GM19397 (cell line): ENCODE data around the gene SYNJ2.

Source experiments
- ATAC-seq: cut with Tn5 transposase; IDR thresholded peaks from one replicate; pipeline ENCODE4 v1.9.1; 2021; ENCODE audit warnings: mild to moderate bottlenecking, moderate library complexity; ENCODE audit not compliant: unreplicated experiment

The SYNJ2 gene

DNA sequence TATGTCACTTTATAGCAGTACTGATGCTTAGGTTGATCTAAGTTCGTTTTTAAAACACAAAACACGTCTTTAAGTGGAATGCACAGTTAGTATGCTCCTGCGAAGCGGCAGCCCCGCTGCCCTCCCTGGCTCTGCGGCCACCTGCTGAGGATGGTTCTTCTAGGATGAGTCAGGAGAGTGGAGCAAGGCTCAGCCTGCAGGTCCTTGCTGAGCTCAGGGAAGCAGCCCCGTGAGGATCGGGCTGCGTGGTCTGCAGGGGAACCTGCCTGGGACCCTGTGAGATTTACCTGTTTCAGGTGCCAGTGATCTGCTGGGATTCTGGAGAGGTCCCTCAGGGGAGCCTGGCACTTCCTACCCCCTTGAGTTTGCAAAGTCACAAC is 57.5 kb downstream of the SYNJ2 start:
- ATAC-seq, result no peak

GRCh38 chr6:158039571-158040050 is 57.9 kb downstream of the SYNJ2 start:
- no peak for ATAC-seq

DNA sequence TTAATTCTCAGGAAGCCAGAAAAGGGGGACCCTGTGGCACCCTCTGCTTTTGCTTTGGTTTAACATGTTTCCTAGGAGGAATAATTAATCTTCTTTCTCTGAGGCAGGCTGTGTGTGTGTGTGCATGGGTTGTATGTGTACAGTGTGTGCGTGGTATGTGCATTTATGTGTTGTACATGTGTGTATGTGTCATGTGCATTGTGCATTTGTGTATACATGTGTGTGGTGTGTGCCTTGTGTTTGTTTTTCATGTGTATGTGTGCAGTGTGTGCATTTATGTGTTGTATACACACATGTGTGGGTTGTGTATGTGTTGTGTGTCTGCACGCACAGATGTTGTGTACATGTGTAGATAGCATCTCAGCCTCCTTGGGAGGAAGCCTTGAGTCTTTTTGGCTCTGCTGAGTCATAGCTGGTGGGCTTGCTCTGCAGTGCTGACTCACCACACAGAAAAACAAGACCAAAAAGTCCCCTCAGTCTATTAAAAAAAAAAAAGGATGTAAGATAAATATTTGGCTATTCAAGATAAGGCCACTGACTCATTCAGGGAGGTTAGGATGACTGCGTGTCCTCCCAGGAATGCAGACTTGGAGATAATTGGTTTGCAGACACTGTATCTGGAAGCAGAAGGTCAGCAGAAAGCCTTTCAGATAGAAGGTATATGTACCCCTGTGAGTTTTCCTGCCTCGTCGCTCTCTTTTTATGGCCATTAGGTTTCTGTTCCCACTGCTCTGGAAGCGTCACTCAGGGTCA is 58.6 kb downstream of the SYNJ2 start:
- no peak for ATAC-seq

DNA sequence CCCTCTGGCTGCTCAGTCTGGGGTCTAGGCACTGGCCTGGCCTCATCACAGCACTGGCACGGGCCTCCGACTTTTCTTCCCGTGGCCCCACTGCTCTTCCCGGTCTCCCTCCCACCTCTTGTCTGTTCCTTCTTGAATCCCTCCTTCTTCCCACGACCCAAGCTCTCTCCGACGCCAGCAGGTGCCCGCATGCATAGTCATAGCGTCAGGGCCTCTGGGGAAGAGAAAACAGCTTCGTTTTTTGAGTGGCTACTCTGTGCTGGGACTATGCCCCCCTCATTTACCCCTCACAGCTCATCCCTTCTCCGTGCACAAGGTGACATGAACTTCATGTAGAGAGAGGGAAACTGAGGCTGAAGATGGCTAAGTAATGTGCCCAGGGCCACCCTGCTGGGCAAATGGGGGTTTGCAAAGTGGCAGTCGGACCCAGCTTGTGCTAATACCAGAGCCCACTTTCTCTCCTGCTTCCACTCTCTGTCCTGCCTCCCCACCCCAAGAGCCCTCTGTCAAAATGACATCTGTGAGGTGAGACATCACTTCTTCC is 59.2 kb downstream of the SYNJ2 start:
- no peak for ATAC-seq

DNA sequence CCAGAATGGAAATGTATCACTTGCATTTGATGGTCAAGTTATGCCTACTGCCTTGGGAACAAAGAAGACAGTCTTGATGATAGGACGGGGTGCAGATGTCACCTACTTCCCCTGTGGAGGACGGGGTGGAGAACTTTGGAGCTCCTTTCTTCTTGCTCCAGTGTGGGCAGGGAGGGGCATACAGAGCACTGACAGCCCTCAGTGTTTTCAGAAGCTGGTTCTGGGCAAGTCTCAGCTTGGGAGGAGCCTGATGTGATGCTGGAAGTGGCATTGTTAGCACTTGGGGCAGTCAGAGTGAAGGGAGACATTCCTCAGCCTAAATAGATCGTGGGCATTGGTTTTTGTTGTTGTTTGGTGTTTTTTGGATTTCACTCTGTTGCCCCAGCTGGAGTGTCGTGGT is 59.7 kb downstream of the SYNJ2 start:
- no peak for ATAC-seq

DNA sequence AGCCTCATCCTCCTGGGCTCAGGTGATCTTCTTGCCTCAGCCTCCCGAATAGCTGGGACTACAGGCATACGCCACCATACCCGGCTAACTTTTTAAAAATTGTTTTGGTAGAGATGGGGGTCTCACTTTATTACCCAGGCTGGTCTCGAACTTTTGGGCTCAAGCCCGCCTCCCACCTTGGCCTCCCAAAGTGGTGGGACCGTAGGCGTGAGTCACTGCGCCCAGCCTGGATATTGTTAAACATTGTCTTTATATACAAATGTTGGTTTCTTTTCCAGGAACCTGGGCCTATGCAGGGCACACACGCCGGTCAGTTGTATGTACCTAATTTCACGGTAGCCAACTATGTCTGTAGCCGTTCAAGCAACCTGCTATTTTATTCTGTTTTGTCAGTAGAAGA is 60.1 kb downstream of the SYNJ2 start:
- no peak for ATAC-seq

GRCh38 chr6:158042245-158042798 is 60.7 kb downstream of the SYNJ2 start:
- no peak for ATAC-seq

- ATAC-seq, result no peak
Observed at GRCh38 chr6:158043008-158043407, 61.3 kb downstream of the SYNJ2 start.

- ATAC-seq, result no peak
Observed at GRCh38 chr6:158043586-158044524, 62.2 kb downstream of the SYNJ2 start.

DNA sequence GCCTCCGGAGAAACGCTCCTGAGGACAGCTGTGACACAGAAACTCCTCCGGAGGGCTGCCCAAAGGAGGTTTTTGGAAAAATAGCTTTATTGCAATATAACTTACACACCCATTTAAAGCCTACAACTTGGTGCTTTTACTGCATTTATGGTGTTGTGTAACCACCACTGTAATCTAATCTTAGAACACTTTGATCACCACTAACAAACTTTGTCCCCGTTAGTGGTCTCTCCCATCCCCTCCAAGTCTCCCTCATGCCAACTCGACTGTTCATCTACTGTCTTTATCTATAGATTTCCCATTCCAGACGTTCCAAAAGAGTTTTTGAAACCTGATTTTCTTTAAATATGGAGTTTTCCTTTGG is 62.8 kb downstream of the SYNJ2 start:
- no peak for ATAC-seq

DNA sequence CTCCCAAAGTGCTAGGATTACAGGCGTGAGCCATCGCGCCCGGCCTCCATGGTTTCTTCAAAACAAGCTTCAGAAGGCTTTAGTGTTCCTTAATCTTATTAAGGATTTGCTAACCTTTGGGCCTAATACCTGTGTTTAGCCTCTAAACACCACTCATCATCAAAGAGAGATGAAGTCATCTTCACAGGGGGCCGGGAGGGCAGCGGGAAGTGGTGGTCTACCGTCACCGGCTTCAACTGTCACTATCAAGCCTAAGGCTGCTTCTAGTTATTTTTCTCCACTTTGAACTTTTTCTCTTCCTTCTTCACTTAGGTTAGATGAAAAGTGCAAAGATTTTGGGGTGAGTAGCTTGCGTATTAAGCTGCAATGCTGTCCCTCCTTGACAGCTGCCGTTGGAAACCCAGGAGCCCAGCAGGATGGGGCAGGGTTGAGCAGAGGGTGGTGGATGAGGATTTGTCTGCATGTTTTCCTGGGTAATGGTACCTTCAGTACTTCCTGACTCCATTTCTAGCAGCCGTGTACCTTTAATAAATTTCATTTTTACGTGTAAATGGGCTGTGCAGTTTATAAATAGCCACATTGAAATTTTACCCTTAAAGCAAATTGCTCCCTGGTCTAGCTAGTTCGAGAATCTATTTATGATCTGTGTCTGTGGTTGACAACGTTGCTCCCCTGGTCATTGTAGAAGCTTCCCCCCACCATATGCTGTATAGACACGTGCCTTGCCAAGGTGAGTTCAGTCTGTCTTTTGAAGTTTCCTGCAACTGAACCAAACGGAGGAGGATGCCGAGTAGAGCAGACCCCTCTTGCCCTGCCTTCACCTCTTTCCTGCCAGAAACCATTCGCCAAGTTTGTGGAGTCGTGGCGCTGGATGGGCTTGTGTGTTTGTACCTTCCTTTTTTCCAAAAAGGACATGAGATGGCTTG is 64.8 kb downstream of the SYNJ2 start:
- no peak for ATAC-seq

GRCh38 chr6:158047127-158047518 is 65.5 kb downstream of the SYNJ2 start:
- ATAC-seq, result no peak

DNA sequence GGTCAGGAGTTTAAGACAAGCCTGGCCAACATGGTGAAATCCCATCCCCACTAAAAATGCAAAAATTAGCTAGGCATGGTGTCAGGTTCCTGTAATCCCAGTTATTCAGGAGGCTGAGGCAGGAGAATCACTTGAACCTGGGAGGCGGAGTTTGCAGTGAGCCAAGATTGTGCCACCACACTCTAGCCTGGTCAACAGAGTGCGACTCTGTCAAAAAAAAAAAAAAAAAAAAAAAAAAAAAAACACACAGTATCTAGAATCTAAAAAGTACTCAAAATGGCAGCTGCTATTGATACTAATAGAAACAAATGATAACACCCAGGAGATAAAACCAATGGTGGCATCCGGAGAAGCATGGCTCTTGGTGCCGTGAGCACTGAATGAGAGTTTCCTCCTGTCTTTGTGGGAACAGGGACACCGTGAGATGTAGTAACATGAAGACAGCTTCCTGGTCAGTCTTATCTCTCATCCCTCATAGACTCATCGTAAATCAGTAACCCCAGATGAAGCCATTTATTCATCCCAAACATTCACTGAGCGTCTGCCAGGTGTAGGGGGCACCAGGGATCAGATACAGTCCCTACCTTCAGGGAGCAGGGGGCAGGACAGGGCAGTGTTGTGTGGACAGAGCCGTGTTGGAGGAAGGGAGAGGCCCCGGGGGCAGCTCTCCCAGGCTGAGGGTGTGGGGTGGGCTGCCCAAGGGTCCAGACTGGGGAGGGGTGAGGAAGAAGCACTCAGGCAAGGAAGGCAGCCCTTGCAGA is 66.1 kb downstream of the SYNJ2 start:
- no peak for ATAC-seq

GRCh38 chr6:158048589-158048988 is 66.9 kb downstream of the SYNJ2 start:
- no peak for ATAC-seq

DNA sequence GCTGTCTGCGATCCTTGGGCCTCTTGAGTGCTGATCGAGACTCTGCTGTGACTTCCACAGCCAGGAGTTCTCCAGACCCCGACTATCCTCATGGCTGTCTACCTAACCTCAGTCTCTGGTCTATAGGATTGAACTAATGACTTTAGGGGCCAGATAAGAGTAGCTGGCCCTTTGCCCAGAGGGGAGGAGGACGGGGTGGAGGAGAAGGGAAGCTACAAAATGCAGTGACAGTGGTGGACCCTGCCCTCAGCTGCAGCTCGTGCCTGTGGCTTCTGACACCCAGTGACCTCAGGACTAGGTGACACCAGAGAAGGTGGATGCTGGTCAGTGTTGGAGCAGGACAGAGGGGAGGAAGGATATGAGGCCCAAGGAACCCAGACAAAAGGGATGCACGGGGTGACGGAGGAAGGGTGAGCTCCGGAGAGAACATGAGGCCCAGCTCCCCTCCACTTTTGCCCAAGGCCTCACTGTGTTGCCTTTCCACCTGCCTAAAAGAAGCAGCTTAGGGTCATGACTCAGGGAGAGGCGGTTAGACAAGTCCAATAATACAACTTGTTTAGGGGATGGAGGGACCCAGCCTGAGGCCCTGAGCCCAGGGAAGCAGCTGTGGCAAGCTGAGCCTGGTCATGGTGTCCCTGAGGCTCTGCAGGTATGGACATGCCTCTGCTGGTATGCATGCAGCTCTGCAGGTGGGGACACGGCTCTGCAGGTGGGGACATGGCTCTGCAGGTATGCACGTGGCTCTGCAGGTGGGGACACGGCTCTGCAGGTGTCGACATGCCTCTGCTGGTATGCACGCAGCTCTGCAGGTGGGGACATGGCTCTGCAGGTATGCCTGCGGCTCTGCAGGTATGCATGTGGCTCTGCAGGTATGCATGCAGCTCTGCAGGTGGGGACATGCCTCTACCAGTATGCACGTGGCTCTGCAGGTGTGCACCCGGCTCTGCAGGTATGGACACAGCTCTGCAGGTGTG is 67.7 kb downstream of the SYNJ2 start:
- ATAC-seq, result no peak

GRCh38 chr6:158050107-158050735 is 68.6 kb downstream of the SYNJ2 start:
- no peak for ATAC-seq

- ATAC-seq, result no peak
Observed at GRCh38 chr6:158050955-158051354, 69.3 kb downstream of the SYNJ2 start.

DNA sequence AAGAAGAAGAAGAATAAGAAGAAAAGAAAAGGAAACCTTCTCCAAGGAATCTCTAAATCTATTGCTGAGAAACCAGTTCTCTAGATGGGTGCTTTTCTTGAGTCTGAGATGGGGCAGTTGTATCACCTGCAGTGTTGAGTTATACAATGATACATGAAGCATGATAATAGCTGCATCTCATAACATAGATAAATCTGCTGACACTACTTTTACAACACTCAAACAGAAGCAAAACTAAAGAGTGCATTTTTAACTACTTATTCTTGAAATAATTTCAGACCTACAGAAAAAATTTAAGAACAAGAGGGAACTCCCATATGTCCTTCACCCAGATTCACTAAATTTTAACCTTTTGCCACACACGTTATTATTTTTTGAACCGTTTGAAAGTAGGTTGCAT is 70.3 kb downstream of the SYNJ2 start:
- no peak for ATAC-seq
